Gastrocnemius medialis (tissue), 4 donors: Measurements from ENCODE around the gene TRAP1.

ENCODE experiments used
- CTCF ChIP-seq, 5 experiments: fragments of 450-650 bp in 3 of 5; fragments of 200-600 bp in 2 of 5; sonication (generic) in 2 of 5; IDR thresholded peaks in 4 of 5; conservative IDR thresholded peaks in 1 of 5; 1 replicate in 4 of 5; 2 replicates in 1 of 5; pipeline ENCODE4 v1.5.1; 2016 to 2019; ENCODE audit warnings: antibody characterized with exemption in 5 of 5, mild to moderate bottlenecking in 3 of 5, moderate library complexity in 3 of 5
- POLR2A ChIP-seq, 2 donors: fragments of 450-650 bp; IDR thresholded peaks; one replicate each; pipeline ENCODE4 v1.6.1; 2017; ENCODE audit warnings: antibody characterized with exemption in 2 of 2, mild to moderate bottlenecking in 2 of 2, moderate library complexity in 2 of 2

- TF ChIP-seq CTCF (IDR thresholded peaks at IDR 0.05 in 4 of 5, conservative IDR thresholded peaks at IDR 0.05 in 1 of 5) (no peak), POLR2A (IDR thresholded peaks at IDR 0.05) (no peak)
Measured at GRCh38 chr16:3751878-3752277, 34.6 kb upstream of the TRAP1 start.
